RWPE1 (cell line): ENCODE data around the gene GSE1.

Experiments
- CTCF ChIA-PET: fragments of 350-600 bp; sonication (Branson Sonifier 250); formaldehyde crosslinking; extraction: SDS; loops from one replicate; lab custom pipeline; 2021; lab: Yijun Ruan, JAX
- POLR2A ChIA-PET: fragments of 400-600 bp; formaldehyde crosslinking; extraction: SDS; loops from one replicate; lab custom pipeline; 2020; ENCODE audit warnings: antibody characterized with exemption; ENCODE audit not compliant: low non-redundant PET; lab: Yijun Ruan, JAX
- DNase-seq: peaks from one replicate; pipeline ENCODE4 v3.0.0; 2012; ENCODE audit warnings: low spot score
- H3K27ac ChIP-seq: fragments of 450-650 bp; 2 replicates; pipeline ENCODE4 v1.5.1; 2017
- CTCF ChIP-seq: fragments of 450-650 bp; conservative IDR thresholded peaks from 2 replicates; pipeline ENCODE4 v1.5.1; 2017; ENCODE audit warnings: low read depth, mild to moderate bottlenecking

GSE1 gene

GRCh38 chr16:85650135-85650843 is 37.2 kb downstream of the GSE1 start:
- POLR2A ChIA-PET, result no interaction called here
- peak overlapping the region; percentile 73 for H3K27ac ChIP-seq

GRCh38 chr16:85650844-85651628 is 37.9 kb downstream of the GSE1 start:
- CTCF ChIA-PET, result interaction anchor here (0.6 kb wide), 1 partner anchor 16 kb away, joined by 3 read pairs; no protein-coding TSS in a partner anchor
- peak overlapping the region; percentile 73 for H3K27ac ChIP-seq
- no peak for TF ChIP-seq CTCF
- POLR2A ChIA-PET, result no interaction called here
- no peak for DNase-seq

More at GRCh38 chr16:85650135-85650843, 37.2 kb downstream of the GSE1 start:
- no peak for DNase-seq
- CTCF ChIA-PET, result interaction anchor here (0.6 kb wide), 1 partner anchor 16 kb away, joined by 3 read pairs; no protein-coding TSS in a partner anchor
- no peak for TF ChIP-seq CTCF

- no peak for TF ChIP-seq CTCF
- DNase-seq, result no peak
- peak overlapping the region; percentile 73 for H3K27ac ChIP-seq
- CTCF ChIA-PET, result no interaction called here
- POLR2A ChIA-PET, result no interaction called here
Measured at GRCh38 chr16:85651629-85652430, 38.7 kb downstream of the GSE1 start.

- ChIA-PET POLR2A (no interaction called here), CTCF (interaction anchor here (0.6 to 1.0 kb wide), 2 partner anchors 17 to 28 kb away, joined by 3 to 4 read pairs; no protein-coding TSS in a partner anchor)
- no peak for TF ChIP-seq CTCF
- DNase-seq, result no peak
- peak overlapping the region; percentile 73 for H3K27ac ChIP-seq
Measured at GRCh38 chr16:85652431-85653221, 39.5 kb downstream of the GSE1 start.

GRCh38 chr16:85653290-85653891 is 40.3 kb downstream of the GSE1 start:
- no peak for TF ChIP-seq CTCF
- ChIA-PET POLR2A (no interaction called here), CTCF (interaction anchor here (0.5 to 1.0 kb wide), 4 partner anchors 18 to 239 kb away, joined by 3 to 4 read pairs (median 4); no protein-coding TSS in a partner anchor)
- DNase-seq, result no peak
- H3K27ac ChIP-seq, result peak overlapping the region; percentile 72
